Heart right ventricle (tissue), 16 donors: ENCODE results near the gene CKMT2. TPM values are rescaled to one million over a fixed set of nuclear protein-coding genes. Genes with fewer than 3 reads are reported as not detected.

Experiments used
- ATAC-seq, 8 donors: fragments of 200-7000 bp; cut with Tn5 transposase; one replicate each; pipeline ENCODE4 v1.9.1; 2020; ENCODE audit warnings: mild to moderate bottlenecking in 8 of 8, moderate library complexity in 8 of 8, moderate number of reproducible peaks in 1 of 8
- DNase-seq, 2 donors: peaks; one replicate each; pipeline ENCODE4 v3.0.0-alpha.2; 2020
- H3K27ac ChIP-seq, 10 donors: fragments of 200-600 bp; sonication (generic) in 2 of 10; one replicate each; pipeline versions ENCODE4 v1.5.0 to v1.8.0; 2020 to 2022; ENCODE audit warnings: mild to moderate bottlenecking in 3 of 10
- H3K27me3 ChIP-seq, 7 donors: fragments of 200-600 bp; one replicate each; pipeline ENCODE4 v1.8.0; 2021 to 2022; ENCODE audit warnings: mild to moderate bottlenecking in 2 of 7
- H3K36me3 ChIP-seq, 9 donors: fragments of 200-600 bp; sonication (generic) in 1 of 9; one replicate each; pipeline versions ENCODE4 v1.5.0 to v1.8.0; 2020 to 2022; ENCODE audit warnings: mild to moderate bottlenecking in 2 of 9
- H3K4me1 ChIP-seq, 9 donors: fragments of 200-600 bp; sonication (generic) in 1 of 9; one replicate each; pipeline versions ENCODE4 v1.5.0 to v1.8.0; 2020 to 2022; ENCODE audit warnings: mild to moderate bottlenecking in 4 of 9
- H3K4me3 ChIP-seq, 10 donors: fragments of 200-600 bp; sonication (generic) in 2 of 10; one replicate each; pipeline versions ENCODE4 v1.5.0 to v1.8.0; 2020 to 2022; ENCODE audit warnings: mild to moderate bottlenecking in 7 of 10, moderate library complexity in 2 of 10
- H3K9me3 ChIP-seq, 11 donors: fragments of 200-600 bp in 10 of 11; sonication (generic) in 2 of 11; one replicate each; pipeline versions ENCODE4 v1.5.0 to v1.8.0; 2013 to 2022; ENCODE audit warnings: mild to moderate bottlenecking in 2 of 11, control low read depth in 1 of 11, moderate library complexity in 1 of 11
- WGBS, 2 donors: extraction: QIAGEN DNeasy Blood & Tissue Kit; methylation state at CpG; one replicate each; pipeline ENCODE4 v1.1.7; 2013; ENCODE audit warnings: inconsistent platforms in 1 of 2; 5-methylcytosine and 5-hydroxymethylcytosine counted together
- intact Hi-C, 10 donors: fragments of 100-400 bp; cut with DNase I; formaldehyde crosslinking; loops; one replicate each; pipeline versions ENCODE4 v1.11.1 to v1.14.2; 2022
- polyA plus RNA-seq, 2 donors: library from polyadenylated mRNA; stranded (reverse); fragments of 200-250 nt; gene quantifications; one replicate each; pipeline ENCODE4 v1.2.3, GENCODE V29; 2013
- total RNA-seq, 10 donors: library from RNA; stranded (reverse); fragmentation: NEBNext Ultra II Directional in 3 of 10; extraction: Animal tissue kit (Norgen Biotek cat#: 25700) in 3 of 10; gene quantifications; one replicate each; pipeline versions ENCODE4 v1.2.1 to v1.2.4, GENCODE V29; 2021 to 2023
- TF ChIP-seq, protein P1 (sequence below), 9 donors: fragments of 200-600 bp; sonication (generic) in 2 of 9; IDR thresholded peaks; one replicate each; pipeline versions ENCODE4 v1.5.0 to v1.8.0; 2021 to 2022; ENCODE audit warnings: antibody characterized with exemption in 9 of 9, mild to moderate bottlenecking in 5 of 9, moderate library complexity in 1 of 9
- donor health status: Arrhythmogenic right ventricular cardiomyopathy.
- donor health status: ischemic (EF 13 %, LVEDD 7.1; RV severe dilation, severe dysfunction).
- donor health status: healthy with polysubstance abuse.
- donor health status: DM: no; HTN: yes; CAD: no.
- donor health status: DM: no; HTN: no; CAD: no.
- donor health status: ischemic (EF 25% LVEDD 6.9; RV normal size, moderate dysfunction).
- donor health status: ischemic (EF 25% LVEDD 5.7; RV mildly dilated, moderate dysfunction).
- donor health status: healthy.
- donor health status: DM: yes; HTN: yes; CAD: no.
- donor health status: Ischemic cardiomyopathy.
- donor health status: ischemic (EF 35%, LVEDD 5.7; RV mildly dilated, moderate dysfunction).
- donor health status: nonischemic (EF 11% LVEDD 7.7; RV severe dilation, severe dysfunction).
- donor health status: DM: yes; HTN: yes; CAD: no.
- donor health status: PGD.
- donor health status: ischemic (EF 29% LVEDD 5.4; RV normal size, mild dysfunction).
- donor health status: nonischemic (EF 23%, LVEDD 6.1; RV moderate dilation, normal function).

Gene CKMT2
- total and polyA plus RNA-seq, 12 donors = 1,088 to 2,236 (median 1,671) TPM

DNA sequence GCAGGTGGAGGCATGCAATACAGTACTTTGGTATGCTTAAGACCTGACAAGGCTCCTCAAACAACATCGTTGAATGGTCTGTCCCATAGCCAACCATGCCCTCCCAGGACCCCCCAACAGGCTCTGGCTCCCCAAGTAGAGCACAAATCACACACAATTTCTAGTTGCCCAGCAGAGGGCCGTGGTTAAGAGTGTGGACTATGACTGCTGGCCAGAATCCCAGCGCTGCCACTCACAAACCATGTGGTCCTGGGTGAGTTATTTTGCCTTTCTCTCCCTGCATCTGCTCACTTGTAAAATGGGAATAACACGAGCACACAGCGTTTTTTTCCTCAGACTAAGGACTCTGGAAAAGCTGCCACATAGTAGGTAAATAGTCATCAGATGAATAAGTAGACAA lies 6.5 kb downstream of the CKMT2 start:
- WGBS, 2 donors = 60% methylated on average over 5 of the region's 5 CpGs
- no peak for DNase-seq
- no peaks in the 10 kb centered on the region for H3K9me3 ChIP-seq
- TF ChIP-seq, protein P1, sequence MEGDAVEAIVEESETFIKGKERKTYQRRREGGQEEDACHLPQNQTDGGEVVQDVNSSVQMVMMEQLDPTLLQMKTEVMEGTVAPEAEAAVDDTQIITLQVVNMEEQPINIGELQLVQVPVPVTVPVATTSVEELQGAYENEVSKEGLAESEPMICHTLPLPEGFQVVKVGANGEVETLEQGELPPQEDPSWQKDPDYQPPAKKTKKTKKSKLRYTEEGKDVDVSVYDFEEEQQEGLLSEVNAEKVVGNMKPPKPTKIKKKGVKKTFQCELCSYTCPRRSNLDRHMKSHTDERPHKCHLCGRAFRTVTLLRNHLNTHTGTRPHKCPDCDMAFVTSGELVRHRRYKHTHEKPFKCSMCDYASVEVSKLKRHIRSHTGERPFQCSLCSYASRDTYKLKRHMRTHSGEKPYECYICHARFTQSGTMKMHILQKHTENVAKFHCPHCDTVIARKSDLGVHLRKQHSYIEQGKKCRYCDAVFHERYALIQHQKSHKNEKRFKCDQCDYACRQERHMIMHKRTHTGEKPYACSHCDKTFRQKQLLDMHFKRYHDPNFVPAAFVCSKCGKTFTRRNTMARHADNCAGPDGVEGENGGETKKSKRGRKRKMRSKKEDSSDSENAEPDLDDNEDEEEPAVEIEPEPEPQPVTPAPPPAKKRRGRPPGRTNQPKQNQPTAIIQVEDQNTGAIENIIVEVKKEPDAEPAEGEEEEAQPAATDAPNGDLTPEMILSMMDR (IDR thresholded peaks at IDR 0.05) = peak in 3 of 9 donors; percentile 13 to 31 (median 22)
- H3K4me3 ChIP-seq = peak overlapping the region in 2 of 10 donors; percentile 13 to 15
- ATAC-seq = peak in 3 of 8 donors; percentile 16 to 35 (median 17)
- no peaks in the 10 kb centered on the region for H3K27me3 ChIP-seq
- peak overlapping the region in 7 of 10 donors; percentile 8 to 95 (median 51) for H3K27ac ChIP-seq
- intact Hi-C loops = no loop called here
- H3K36me3 ChIP-seq = peaks cover 0 to 19% (median 0%) of the 10 kb centered on the region in 9 donors
- peaks cover 21 to 96% (median 64%) of the 10 kb centered on the region in 9 donors for H3K4me1 ChIP-seq

DNA sequence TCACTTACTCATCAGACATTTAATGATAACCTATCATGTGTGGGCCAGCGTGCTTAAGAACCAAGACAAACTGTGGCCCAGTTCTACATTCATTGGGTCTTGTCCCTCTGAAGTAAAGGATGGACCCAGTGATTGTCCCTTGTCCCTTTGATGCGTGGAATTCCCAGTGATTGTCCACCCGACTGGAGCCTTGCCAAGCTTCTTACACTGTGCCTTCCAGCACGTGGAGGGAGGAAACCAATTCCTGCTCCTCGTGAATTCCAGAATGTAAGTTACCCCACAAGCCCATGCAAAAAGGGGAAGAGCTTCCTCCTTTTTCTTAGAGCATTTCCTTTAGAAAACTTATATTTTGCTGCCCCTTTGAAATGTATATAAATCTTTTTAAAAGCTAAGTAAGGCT lies 7.9 kb downstream of the CKMT2 start:
- Histone ChIP-seq H3K36me3 (peaks cover 0 to 25% (median 0%) of the 10 kb centered on the region in 9 donors), H3K27ac (peak overlapping the region in 6 of 10 donors; percentile 0 to 95 (median 14)), H3K27me3 (no peaks in the 10 kb centered on the region), H3K9me3 (no peaks in the 10 kb centered on the region), H3K4me1 (peaks cover 20 to 96% (median 67%) of the 10 kb centered on the region in 9 donors), H3K4me3 (no peak overlapping the region)
- TF ChIP-seq, protein P1 (IDR thresholded peaks at IDR 0.05) = no peak
- WGBS, 2 donors = 18 to 29% methylated on average over 5 of the region's 5 CpGs
- DNase-seq (no peak), ATAC-seq (no peak)
- intact Hi-C loops = no loop called here

DNA sequence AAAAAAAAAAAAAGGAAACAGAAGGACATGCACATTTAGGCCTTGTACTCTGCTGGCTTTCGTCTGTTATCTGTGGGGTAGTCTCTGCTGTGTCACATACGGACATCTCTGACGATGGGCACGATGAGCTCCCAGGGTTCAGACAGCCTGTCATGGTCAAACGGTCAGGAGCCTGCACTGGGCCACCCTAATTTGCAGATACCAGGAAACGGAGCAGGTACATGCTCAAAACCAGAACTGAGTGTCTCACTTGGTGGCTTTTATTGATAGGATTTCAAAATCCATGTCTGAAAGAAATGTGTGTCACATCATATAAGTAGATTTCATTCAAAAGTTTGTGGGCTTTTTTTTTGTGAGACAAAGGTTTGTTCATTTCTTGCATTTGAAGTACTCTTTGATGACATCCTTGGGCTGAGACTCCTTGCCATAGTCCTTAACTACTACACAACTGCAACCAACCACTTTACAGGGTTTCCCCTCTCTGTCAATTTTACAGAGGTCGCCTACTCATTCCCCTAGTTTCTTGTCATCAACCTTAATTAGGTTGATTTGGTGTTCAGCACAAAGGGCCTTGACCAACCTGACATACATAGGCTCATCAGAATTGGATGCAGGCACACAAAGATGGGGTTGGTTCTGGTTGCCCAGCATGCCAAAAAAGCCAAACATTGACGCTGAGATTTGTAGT lies 9.0 kb downstream of the CKMT2 start:
- 52 to 66% methylated on average over 8 of the region's 8 CpGs for WGBS, 2 donors
- no peaks in the 10 kb centered on the region for H3K27me3 ChIP-seq
- ATAC-seq (no peak), DNase-seq (no peak)
- H3K4me1 ChIP-seq = peaks cover 22 to 98% (median 78%) of the 10 kb centered on the region in 9 donors
- H3K4me3 ChIP-seq = no peak overlapping the region
- TF ChIP-seq, protein P1 (IDR thresholded peaks at IDR 0.05) = no peak
- intact Hi-C loops = no loop called here
- peaks cover 0 to 26% (median 0%) of the 10 kb centered on the region in 9 donors for H3K36me3 ChIP-seq
- H3K27ac ChIP-seq = peak overlapping the region in 7 of 10 donors; percentile 6 to 64 (median 39)
- no peaks in the 10 kb centered on the region for H3K9me3 ChIP-seq

DNA sequence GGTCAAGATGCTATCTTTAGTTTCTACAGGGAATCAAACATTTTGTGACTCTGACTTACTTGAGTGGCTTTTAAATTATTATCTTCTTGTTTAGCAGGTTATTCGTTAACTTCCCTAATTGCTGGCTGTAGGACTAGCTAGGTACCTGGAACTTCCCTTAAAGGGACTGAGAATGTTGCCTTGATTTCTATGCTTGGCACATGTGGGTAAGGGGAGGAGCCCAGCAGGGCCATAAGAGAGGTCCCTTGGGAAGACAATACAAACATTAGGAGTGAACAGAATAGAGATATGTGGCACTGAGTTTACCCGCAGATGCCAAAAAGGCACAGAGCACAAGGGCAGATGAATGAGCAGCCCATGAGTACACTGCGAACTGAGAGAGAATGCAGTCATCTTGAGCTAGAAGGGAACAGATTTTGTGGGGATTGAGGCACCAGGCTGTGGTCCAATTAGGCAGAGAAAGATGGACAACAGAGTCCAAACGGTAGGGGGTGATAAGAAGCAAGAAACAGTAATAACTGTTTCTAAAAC lies 9.8 kb downstream of the CKMT2 start:
- H3K4me1 ChIP-seq = peaks cover 22 to 100% (median 83%) of the 10 kb centered on the region in 9 donors
- ATAC-seq (peak in 3 of 8 donors; percentile 18 to 59 (median 20)), DNase-seq (no peak)
- TF ChIP-seq, protein P1 (IDR thresholded peaks at IDR 0.05) = peak in 1 of 9 donors; percentile 18
- H3K9me3 ChIP-seq = no peaks in the 10 kb centered on the region
- no peaks in the 10 kb centered on the region for H3K27me3 ChIP-seq
- peak overlapping the region in 9 of 10 donors; percentile 6 to 66 (median 39) for H3K27ac ChIP-seq
- WGBS, 2 donors = 28 to 45% methylated on average over 4 of the region's 4 CpGs
- intact Hi-C loops = no loop called here
- no peak overlapping the region for H3K4me3 ChIP-seq
- peaks cover 0 to 29% (median 0%) of the 10 kb centered on the region in 9 donors for H3K36me3 ChIP-seq
